CD4-positive, alpha-beta T cell (primary cell): ENCODE results near the gene KLK11. TPM values are rescaled to one million over a fixed set of nuclear protein-coding genes. Genes with fewer than 3 reads are reported as not detected.

Experiments used
- ATAC-seq: fragments of 200-7000 bp; cut with Tn5 transposase; one replicate; pipeline ENCODE4 v1.10.0; 2022; ENCODE audit warnings: mild to moderate bottlenecking; ENCODE audit not compliant: poor library complexity
- CTCF ChIA-PET: fragments of 350-600 bp; sonication (Branson Sonifier 250); formaldehyde crosslinking; loops from one replicate; lab custom pipeline; 2021; ENCODE audit warnings: antibody characterized with exemption, inconsistent platforms; lab: Charles Lee
- POLR2A ChIA-PET: fragments of 350-600 bp; sonication (Branson Sonifier 250); formaldehyde crosslinking; loops from one replicate; lab custom pipeline; 2021; ENCODE audit warnings: antibody characterized with exemption, inconsistent platforms; lab: Charles Lee
- DNase-seq, 14 experiments: peaks; one replicate each; pipeline ENCODE4 v3.0.0-alpha.2; 2013 to 2020; ENCODE audit warnings: mixed read lengths in 2 of 14
- H3K27ac ChIP-seq, 2 donors: one replicate each; pipeline versions ENCODE4 v1.5.1 to v1.7.0; 2013; ENCODE audit warnings: low read length in 2 of 2, low read depth in 1 of 2, mild to moderate bottlenecking in 1 of 2
- H3K27me3 ChIP-seq, 2 experiments: 1 replicate in 1 of 2; 2 replicates in 1 of 2; pipeline versions ENCODE4 v1.6.1 to v1.7.0; 2013; ENCODE audit warnings: low read length in 2 of 2, control low read depth in 1 of 2, mild to moderate bottlenecking in 1 of 2, moderate library complexity in 1 of 2; ENCODE audit not compliant: insufficient read depth in 2 of 2, control insufficient read depth in 1 of 2
- H3K36me3 ChIP-seq: one replicate; pipeline ENCODE4 v1.6.1; 2013; ENCODE audit warnings: low read length, control low read depth; ENCODE audit not compliant: insufficient read depth
- H3K4me1 ChIP-seq: one replicate; pipeline ENCODE4 v1.6.1; 2013; ENCODE audit warnings: low read length, control low read depth; ENCODE audit not compliant: insufficient read depth
- H3K4me3 ChIP-seq: one replicate; pipeline ENCODE4 v1.5.1; 2013; ENCODE audit warnings: mild to moderate bottlenecking, low read length, moderate library complexity
- H3K9me3 ChIP-seq, 2 experiments: 1 replicate in 1 of 2; 2 replicates in 1 of 2; pipeline versions ENCODE4 v1.6.1 to v1.7.0; 2013; ENCODE audit warnings: low read length in 2 of 2, mild to moderate bottlenecking in 2 of 2, control low read depth in 1 of 2, moderate library complexity in 1 of 2; ENCODE audit not compliant: control insufficient read depth in 1 of 2, insufficient read depth in 1 of 2
- H3K27ac Mint-ChIP-seq: one replicate; pipeline ENCODE4 v1.8.0; 2020; ENCODE audit warnings: mixed read lengths
- H3K27me3 Mint-ChIP-seq: one replicate; pipeline ENCODE4 v1.8.0; 2021; ENCODE audit warnings: mixed read lengths
- H3K36me3 Mint-ChIP-seq: one replicate; pipeline ENCODE4 v1.8.0; 2021; ENCODE audit warnings: low read depth, mixed read lengths
- H3K4me1 Mint-ChIP-seq: one replicate; pipeline ENCODE4 v1.8.0; 2021; ENCODE audit warnings: low read depth, mixed read lengths
- H3K4me3 Mint-ChIP-seq: one replicate; pipeline ENCODE4 v1.8.0; 2020; ENCODE audit warnings: mild to moderate bottlenecking, mixed read lengths
- H3K9me3 Mint-ChIP-seq: one replicate; pipeline ENCODE4 v1.8.0; 2020; ENCODE audit warnings: mixed read lengths
- intact Hi-C, 2 experiments: fragments of 100-400 bp; cut with DNase I in 1 of 2; cut with micrococcal nuclease in 1 of 2; formaldehyde crosslinking; loops; one replicate each; pipeline versions ENCODE4 v1.15.1 to v1.9.0; 2023 to 2025; cut with DNase I, micrococcal nuclease
- total RNA-seq, 174 experiments: library from RNA in 2 of 174; stranded (reverse) in 2 of 174; gene quantifications; one replicate each; pipeline ENCODE4 v1.2.3 and lab custom pipeline; 2021 to 2026
- TF ChIP-seq, protein P1 (sequence below): fragments of 200-600 bp; IDR thresholded peaks from one replicate; pipeline ENCODE4 v1.8.0; 2022; ENCODE audit warnings: antibody characterized with exemption, mild to moderate bottlenecking

The KLK11 gene
- total RNA-seq, 2 experiments from 2014 or later = not detected

DNA sequence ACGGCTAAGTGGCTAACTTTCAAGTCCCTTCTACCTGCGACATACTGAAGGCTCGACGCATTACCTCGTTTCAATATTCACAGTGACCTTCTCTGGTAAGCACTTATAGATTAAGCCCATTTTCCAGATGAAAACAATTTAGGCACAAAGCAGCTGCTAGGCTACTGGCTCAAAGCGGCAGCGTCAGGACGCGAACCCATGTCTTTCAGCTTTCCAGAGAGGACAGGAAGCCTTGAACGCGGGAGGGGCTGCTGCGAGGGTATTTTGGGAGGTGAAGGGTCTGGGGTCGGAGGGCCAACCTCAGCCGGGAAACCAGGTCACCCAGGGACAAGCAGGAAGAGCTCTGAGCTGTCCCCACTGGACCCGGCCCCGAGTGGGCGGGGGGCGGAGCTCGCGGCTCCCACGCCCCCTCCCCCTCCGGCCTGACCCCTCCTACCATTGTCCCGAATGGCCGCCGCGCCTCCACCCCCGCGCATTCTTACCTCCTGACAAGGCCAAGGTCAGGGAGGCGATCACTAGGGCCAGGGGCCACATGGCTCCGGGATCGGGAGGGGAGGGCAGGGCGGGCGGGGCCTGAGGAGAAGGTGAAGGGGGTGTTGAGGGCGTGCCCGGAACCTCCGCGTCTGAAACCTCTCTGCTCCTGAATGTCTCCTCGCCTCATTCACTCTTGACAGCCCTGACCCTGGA lies 38.3 kb upstream of the KLK11 start, which contains the start of gene KLK13:
Gene KLK13 (minus strand): TSS at position 559 of the 687 bp plus-strand sequence. CDS start 25 bp downstream, at position 534.
- peak within 1 kb of the TSS; percentile 70 for H3K4me3 Mint-ChIP-seq
- POLR2A ChIA-PET = no interaction called here
- TF ChIP-seq, protein P1, sequence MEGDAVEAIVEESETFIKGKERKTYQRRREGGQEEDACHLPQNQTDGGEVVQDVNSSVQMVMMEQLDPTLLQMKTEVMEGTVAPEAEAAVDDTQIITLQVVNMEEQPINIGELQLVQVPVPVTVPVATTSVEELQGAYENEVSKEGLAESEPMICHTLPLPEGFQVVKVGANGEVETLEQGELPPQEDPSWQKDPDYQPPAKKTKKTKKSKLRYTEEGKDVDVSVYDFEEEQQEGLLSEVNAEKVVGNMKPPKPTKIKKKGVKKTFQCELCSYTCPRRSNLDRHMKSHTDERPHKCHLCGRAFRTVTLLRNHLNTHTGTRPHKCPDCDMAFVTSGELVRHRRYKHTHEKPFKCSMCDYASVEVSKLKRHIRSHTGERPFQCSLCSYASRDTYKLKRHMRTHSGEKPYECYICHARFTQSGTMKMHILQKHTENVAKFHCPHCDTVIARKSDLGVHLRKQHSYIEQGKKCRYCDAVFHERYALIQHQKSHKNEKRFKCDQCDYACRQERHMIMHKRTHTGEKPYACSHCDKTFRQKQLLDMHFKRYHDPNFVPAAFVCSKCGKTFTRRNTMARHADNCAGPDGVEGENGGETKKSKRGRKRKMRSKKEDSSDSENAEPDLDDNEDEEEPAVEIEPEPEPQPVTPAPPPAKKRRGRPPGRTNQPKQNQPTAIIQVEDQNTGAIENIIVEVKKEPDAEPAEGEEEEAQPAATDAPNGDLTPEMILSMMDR = no peak
- CTCF ChIA-PET = interaction anchor here (0.7 kb wide), 1 partner anchor 48 kb away, joined by 3 read pairs; no protein-coding TSS in a partner anchor
- peaks cover 3% of the 10 kb centered on the region for H3K4me1 ChIP-seq
- no peak within 1 kb of the TSS for H3K27ac Mint-ChIP-seq
- H3K9me3 ChIP-seq = peaks cover 0 to 9% of the 10 kb centered on the region in 2 experiments
- intact Hi-C loops = no loop called here
- no peak within 1 kb of the TSS for H3K27ac ChIP-seq
- H3K9me3 Mint-ChIP-seq = no peaks in the 10 kb centered on the region
- H3K27me3 ChIP-seq = peaks cover 25 to 60% of the 10 kb centered on the region in 2 experiments
- peak within 1 kb of the TSS; percentile 6 for H3K4me3 ChIP-seq
- no peaks in the 10 kb centered on the region for H3K36me3 Mint-ChIP-seq
- DNase-seq (no peak), ATAC-seq (no peak)
- H3K27me3 Mint-ChIP-seq = peaks cover 61% of the 10 kb centered on the region
- no peaks in the 10 kb centered on the region for H3K36me3 ChIP-seq
- H3K4me1 Mint-ChIP-seq = no peaks in the 10 kb centered on the region

GRCh38 chr19:51063664-51064063 lies 37.2 kb upstream of the KLK11 start:
- H3K27ac ChIP-seq = no peak overlapping the region
- POLR2A ChIA-PET = no interaction called here
- Mint-ChIP-seq H3K4me1 (no peaks in the 10 kb centered on the region), H3K4me3 (no peak overlapping the region), H3K9me3 (no peaks in the 10 kb centered on the region), H3K27ac (no peak overlapping the region), H3K36me3 (no peaks in the 10 kb centered on the region), H3K27me3 (peaks cover 65% of the 10 kb centered on the region)
- CTCF ChIA-PET = interaction anchor here (0.7 kb wide), 1 partner anchor 47 kb away, joined by 3 read pairs; no protein-coding TSS in a partner anchor
- H3K36me3 ChIP-seq = no peaks in the 10 kb centered on the region
- no peak overlapping the region for H3K4me3 ChIP-seq
- peaks cover 0 to 9% of the 10 kb centered on the region in 2 experiments for H3K9me3 ChIP-seq
- peaks cover 25 to 60% of the 10 kb centered on the region in 2 experiments for H3K27me3 ChIP-seq
- TF ChIP-seq, protein P1 = no peak
- H3K4me1 ChIP-seq = peaks cover 3% of the 10 kb centered on the region
- no peak for DNase-seq
- ATAC-seq = no peak
- intact Hi-C loops = no loop called here

DNA sequence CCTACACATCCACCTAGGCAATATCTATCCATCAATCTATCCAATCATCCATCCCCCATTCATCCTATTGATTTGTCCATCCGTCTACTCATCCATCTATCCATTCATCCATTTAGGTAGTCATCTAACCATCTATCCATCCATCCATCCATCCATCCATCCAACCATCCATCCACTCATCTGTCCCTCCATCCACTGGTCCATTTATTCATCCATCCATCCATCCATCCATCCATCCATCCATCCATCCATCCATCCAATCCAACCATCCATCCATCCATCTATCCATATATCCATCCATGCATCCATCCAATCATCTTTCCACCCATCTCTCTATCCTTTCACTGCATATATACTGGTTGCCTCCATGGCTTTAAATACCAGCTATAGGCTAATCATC lies 34.6 kb upstream of the KLK11 start:
- TF ChIP-seq, protein P1 = no peak
- CTCF ChIA-PET = no interaction called here

More for the DNA sequence above, 34.6 kb upstream of the KLK11 start:
- no peaks in the 10 kb centered on the region for H3K36me3 ChIP-seq
- Mint-ChIP-seq H3K4me3 (no peak overlapping the region), H3K27ac (no peak overlapping the region), H3K27me3 (peaks cover 56% of the 10 kb centered on the region), H3K9me3 (no peaks in the 10 kb centered on the region), H3K36me3 (no peaks in the 10 kb centered on the region), H3K4me1 (no peaks in the 10 kb centered on the region)
- peaks cover 3% of the 10 kb centered on the region for H3K4me1 ChIP-seq
- H3K4me3 ChIP-seq = no peak overlapping the region
- ATAC-seq (no peak), DNase-seq (no peak)
- intact Hi-C loops = no loop called here
- POLR2A ChIA-PET = no interaction called here
- peaks cover 0 to 9% of the 10 kb centered on the region in 2 experiments for H3K9me3 ChIP-seq
- peaks cover 16 to 42% of the 10 kb centered on the region in 2 experiments for H3K27me3 ChIP-seq
- no peak overlapping the region for H3K27ac ChIP-seq
